ENCODE data around the gene BRD7.

Gene BRD7

GRCh38 chr16:50309527-50310307 is 59.1 kb downstream of the BRD7 start:
- Mint-ChIP-seq H3K27ac (peak overlapping the region; percentile 53), H3K27me3 (no peaks in the 10 kb centered on the region), H3K9me3 (no peaks in the 10 kb centered on the region), H3K36me3 (peaks cover 53% of the 10 kb centered on the region), H3K4me1 (peaks cover 13% of the 10 kb centered on the region), H3K4me3 (no peak overlapping the region)
- ATAC-seq, result no peak

GRCh38 chr16:50309156-50309526 is 59.6 kb downstream of the BRD7 start:
- Mint-ChIP-seq H3K4me3 (no peak overlapping the region), H3K9me3 (no peaks in the 10 kb centered on the region), H3K36me3 (peaks cover 54% of the 10 kb centered on the region), H3K27ac (peak overlapping the region; percentile 53), H3K27me3 (no peaks in the 10 kb centered on the region), H3K4me1 (peaks cover 13% of the 10 kb centered on the region)
- no peak for ATAC-seq

DNA sequence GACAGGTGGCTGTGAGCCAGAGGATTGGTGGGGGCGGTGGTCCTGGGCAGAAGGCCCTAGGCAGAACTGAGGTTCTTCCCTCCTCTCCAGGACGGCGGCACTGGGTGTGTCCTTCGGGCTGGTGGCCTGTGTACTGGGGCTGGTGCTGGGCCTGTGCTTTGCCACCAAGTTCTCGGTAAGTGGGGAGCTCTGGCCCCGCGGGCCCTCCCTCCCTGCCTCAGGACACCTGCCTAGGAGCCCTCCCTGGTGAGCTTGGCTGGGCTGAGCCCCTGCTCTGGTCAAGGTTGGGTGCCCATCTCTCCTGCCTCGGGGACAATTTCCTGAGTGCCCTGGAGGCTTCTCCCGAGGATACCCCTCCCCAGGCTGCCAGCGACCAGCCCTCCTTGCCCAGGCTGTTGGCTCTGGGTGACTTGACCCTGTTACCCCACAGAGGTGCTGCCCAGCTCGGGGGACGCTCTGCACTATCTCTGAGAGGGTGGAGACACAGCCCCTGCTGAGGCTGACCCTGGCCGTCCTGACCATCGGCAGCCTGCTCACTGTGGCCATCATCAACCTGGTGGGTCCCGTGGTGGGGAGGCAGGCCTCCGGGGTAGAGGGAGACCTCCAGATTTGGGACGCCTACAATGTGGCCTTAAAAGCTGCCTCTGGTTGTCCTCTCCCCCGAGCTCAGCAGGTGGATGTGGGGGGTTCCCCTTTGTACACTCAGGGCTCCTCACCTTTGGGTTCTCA is 60.4 kb downstream of the BRD7 start:
- Mint-ChIP-seq H3K27me3 (no peaks in the 10 kb centered on the region), H3K27ac (no peak overlapping the region), H3K4me1 (peaks cover 9% of the 10 kb centered on the region), H3K9me3 (no peaks in the 10 kb centered on the region), H3K4me3 (no peak overlapping the region), H3K36me3 (peaks cover 50% of the 10 kb centered on the region)
- no peak for ATAC-seq

DNA sequence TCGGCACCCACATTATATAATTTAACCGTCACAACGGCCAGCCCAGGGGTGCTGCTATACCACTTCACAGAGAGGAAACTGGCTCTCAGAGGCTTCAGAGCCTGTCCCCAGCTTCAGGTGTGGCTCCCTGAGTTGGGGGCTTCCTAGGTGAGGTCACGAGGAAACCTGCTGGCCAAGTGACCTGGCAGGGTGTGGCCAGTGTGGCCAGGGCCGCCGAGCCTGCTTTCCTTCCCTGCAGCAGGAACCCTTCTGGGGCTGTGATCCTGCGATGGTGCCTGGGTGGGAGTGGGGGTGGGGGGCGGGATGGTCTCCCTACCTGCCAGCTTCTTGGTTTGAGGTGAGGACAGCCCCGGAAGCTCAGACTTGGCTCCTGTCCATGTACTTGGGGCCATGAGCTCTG is 62.5 kb downstream of the BRD7 start:
- Mint-ChIP-seq H3K9me3 (no peaks in the 10 kb centered on the region), H3K4me1 (peaks cover 4% of the 10 kb centered on the region), H3K4me3 (no peak overlapping the region), H3K27ac (no peak overlapping the region), H3K27me3 (no peaks in the 10 kb centered on the region), H3K36me3 (peaks cover 50% of the 10 kb centered on the region)
- no peak for ATAC-seq

DNA sequence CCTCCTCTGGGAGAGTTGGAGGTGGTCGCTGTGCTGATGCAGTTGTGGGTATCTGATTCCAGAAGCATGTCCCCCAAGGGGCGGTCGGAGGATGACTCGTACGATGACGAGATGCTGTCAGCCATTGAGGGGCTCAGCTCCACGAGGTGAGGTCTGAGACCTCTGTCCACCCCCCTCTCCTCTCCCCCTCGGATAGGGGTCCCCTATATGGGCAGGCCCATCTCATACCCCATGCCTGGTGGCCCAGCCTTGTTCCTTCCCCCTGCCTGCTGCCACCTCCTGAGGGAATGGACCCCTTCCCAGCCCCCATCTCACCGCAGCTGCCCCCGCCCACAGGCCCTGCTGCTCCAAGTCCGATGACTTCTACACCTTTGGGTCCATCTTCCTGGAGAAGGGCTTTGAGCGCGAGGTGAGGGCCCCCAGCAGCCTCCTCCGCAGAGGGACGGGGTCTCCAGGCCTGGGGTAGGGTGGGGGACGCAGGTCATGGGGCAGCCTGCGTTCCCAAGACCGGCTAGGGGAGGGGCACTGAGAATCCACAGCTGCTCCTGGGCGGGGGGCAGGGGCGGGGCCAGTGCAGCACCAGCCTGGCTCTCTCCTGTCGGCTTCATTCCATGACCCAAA is 63.2 kb downstream of the BRD7 start:
- Mint-ChIP-seq H3K4me1 (peaks cover 4% of the 10 kb centered on the region), H3K36me3 (peaks cover 53% of the 10 kb centered on the region), H3K9me3 (no peaks in the 10 kb centered on the region), H3K4me3 (no peak overlapping the region), H3K27me3 (no peaks in the 10 kb centered on the region), H3K27ac (no peak overlapping the region)
- ATAC-seq, result peak; percentile 3

DNA sequence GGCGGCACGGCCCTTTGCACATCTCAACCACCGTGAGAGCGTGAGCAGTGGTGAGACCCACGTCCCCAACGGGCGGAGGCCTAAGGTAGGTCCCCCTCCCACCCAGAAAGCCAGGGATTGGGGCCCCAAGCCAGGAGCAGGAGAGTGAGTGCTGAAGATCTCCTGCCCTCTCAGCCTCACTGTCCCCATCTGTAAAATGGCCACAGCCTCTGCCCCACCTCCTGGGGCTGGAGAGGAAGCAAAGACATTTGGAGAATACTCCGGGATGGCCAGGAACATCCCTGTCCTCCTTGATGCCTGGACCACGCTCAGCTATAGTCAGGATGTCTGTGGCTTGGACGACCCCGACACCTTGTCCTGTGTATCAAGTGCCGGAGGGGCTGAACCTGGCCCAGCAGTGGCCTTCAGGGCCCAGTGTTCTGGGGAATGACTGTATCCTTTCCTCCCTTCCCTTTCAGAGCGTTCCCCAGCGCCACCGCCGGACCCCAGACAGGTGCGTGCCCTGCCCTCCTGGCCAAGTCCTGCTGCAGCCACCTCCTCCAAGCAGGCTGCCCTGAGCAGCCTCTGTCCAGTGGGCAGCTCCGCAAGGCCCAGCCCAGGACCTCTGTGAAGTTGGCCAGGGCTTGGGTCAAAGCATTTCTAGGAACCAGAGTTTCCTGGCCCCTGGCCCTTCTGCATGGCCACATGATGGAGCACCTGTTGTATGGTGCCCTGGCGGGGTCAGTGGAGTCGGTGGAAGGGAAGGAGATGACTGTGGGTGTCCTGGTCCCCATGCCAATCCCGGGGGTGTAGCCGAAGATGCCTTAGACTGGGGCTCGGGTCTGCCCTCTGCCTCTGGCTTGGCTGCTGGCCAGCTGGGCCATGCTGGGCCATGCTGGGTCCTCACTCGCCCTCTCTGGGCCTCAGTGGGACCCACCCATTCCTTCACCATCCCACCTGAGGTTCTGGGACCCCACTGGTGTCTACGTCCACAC is 64.0 kb downstream of the BRD7 start:
- H3K4me1 Mint-ChIP-seq, result peaks cover 4% of the 10 kb centered on the region

GRCh38 chr16:50303605-50304466 is 65.0 kb downstream of the BRD7 start:
- H3K4me3 Mint-ChIP-seq, result no peak overlapping the region
- H3K27ac Mint-ChIP-seq, result no peak overlapping the region
- no peak for ATAC-seq
- H3K9me3 Mint-ChIP-seq, result no peaks in the 10 kb centered on the region
- H3K4me1 Mint-ChIP-seq, result no peaks in the 10 kb centered on the region
- peaks cover 43% of the 10 kb centered on the region for H3K36me3 Mint-ChIP-seq
- H3K27me3 Mint-ChIP-seq, result no peaks in the 10 kb centered on the region

More for the DNA sequence above, 64.0 kb downstream of the BRD7 start:
- ATAC-seq, result no peak
- Mint-ChIP-seq H3K27me3 (no peaks in the 10 kb centered on the region), H3K36me3 (peaks cover 51% of the 10 kb centered on the region), H3K4me3 (no peak overlapping the region), H3K27ac (no peak overlapping the region), H3K9me3 (no peaks in the 10 kb centered on the region)

- peaks cover 47% of the 10 kb centered on the region for H3K36me3 Mint-ChIP-seq
- H3K9me3 Mint-ChIP-seq, result no peaks in the 10 kb centered on the region
- H3K4me1 Mint-ChIP-seq, result peaks cover 3% of the 10 kb centered on the region
- no peak overlapping the region for H3K4me3 Mint-ChIP-seq
- no peaks in the 10 kb centered on the region for H3K27me3 Mint-ChIP-seq
- no peak for ATAC-seq
- peak overlapping the region; percentile 57 for H3K27ac Mint-ChIP-seq
These were observed 65.7 kb downstream of the BRD7 start for GRCh38 chr16:50303041-50303604.

DNA sequence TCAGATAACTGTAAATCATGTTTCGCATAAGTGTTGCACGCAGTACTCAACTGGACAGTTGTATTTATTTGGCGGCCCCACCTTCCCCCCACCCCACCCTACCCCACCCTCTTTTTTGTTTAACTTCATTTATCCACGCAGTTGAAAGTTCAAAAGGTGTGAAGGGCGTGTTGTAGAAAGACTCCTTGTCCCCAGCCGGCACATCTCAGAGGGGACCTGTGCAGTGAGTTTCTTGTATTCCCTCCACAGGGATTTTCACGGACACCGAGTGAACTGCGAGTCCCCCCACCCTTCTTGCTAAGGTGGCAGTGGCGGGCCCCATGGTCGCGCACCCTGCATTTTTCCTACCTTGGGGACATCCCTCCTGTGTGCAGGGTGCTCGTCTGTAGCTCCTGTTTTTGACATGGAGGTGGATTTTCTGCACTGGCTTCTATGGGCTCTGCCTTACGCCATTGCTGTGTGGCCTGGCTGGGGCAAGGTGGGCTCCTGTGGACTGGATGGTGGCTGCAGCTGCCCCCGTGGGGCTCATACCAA is 66.2 kb downstream of the BRD7 start:
- Mint-ChIP-seq H3K36me3 (peaks cover 51% of the 10 kb centered on the region), H3K9me3 (no peaks in the 10 kb centered on the region), H3K27ac (peak overlapping the region; percentile 57), H3K27me3 (no peaks in the 10 kb centered on the region), H3K4me3 (no peak overlapping the region), H3K4me1 (peaks cover 7% of the 10 kb centered on the region)
- ATAC-seq, result no peak

- peaks cover 51% of the 10 kb centered on the region for H3K36me3 Mint-ChIP-seq
- H3K27me3 Mint-ChIP-seq, result no peaks in the 10 kb centered on the region
- no peaks in the 10 kb centered on the region for H3K9me3 Mint-ChIP-seq
- peaks cover 7% of the 10 kb centered on the region for H3K4me1 Mint-ChIP-seq
- ATAC-seq, result no peak
- H3K27ac Mint-ChIP-seq, result no peak overlapping the region
- no peak overlapping the region for H3K4me3 Mint-ChIP-seq
These were observed 66.9 kb downstream of the BRD7 start for GRCh38 chr16:50301626-50302471.

DNA sequence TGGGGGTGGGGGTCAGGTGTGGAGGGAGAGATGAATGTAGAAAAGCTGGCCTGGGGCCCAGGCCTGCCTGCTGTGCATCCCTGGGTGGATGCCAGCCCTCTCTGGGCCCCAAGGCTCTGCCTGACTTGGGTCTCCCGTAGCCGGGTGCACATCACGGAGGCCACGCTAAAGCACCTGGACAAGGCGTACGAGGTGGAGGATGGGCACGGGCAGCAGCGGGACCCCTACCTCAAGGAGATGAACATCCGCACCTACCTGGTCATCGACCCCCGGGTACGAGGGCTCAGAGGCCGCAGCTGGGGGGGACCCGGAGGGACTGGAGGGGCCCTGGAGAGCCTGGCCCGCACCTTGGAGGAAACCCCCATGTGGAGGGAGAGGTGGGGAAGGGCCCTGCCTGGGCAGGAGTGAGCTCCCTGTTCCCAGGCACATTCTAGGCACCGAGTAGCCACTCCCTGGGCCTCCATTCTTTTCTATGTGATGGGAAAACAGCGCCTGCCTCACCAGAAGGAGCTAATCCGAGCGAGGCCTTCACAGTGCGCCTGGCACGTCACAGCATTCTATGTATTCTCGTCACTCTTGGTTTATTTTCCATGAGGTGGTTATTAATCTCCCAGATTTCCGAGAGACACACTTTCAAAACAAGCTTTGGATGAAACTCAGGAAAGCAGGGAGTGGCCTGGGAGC is 67.7 kb downstream of the BRD7 start:
- Mint-ChIP-seq H3K4me3 (no peak overlapping the region), H3K27ac (no peak overlapping the region), H3K36me3 (peaks cover 53% of the 10 kb centered on the region), H3K27me3 (no peaks in the 10 kb centered on the region), H3K4me1 (peaks cover 7% of the 10 kb centered on the region), H3K9me3 (no peaks in the 10 kb centered on the region)
- no peak for ATAC-seq

DNA sequence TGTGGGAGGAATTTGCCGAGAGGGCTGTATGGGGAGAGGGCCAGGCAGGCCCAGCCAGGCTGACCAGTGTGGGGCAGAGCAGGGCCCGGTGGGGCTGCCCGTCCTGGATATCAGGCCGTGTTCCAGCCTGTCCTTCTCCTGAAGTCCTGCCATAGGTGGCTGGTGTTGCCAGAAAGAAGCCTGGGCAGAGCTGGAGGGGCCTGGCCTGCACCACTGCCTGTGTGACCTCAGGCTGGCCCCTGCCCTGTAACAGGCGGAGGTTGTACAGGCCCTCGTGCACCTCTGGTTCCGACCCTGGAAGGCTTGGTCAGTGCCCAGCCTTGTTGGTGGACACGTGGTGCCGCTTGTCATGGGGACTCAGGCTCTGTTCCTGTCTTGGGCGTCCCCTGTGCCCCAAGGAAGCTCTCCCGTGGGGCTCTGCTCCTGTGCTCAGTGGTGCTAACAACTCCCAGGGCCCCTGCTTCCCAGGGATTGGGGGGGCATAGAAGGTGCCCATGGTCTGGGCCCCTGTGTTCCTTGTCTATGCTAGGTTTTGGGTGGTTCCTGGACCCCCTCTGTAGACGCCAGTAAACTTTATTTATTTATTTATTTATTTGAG is 69.2 kb downstream of the BRD7 start:
- no peak overlapping the region for H3K4me3 Mint-ChIP-seq
- H3K36me3 Mint-ChIP-seq, result peaks cover 59% of the 10 kb centered on the region
- H3K9me3 Mint-ChIP-seq, result no peaks in the 10 kb centered on the region
- H3K4me1 Mint-ChIP-seq, result peaks cover 7% of the 10 kb centered on the region
- H3K27ac Mint-ChIP-seq, result no peak overlapping the region
- ATAC-seq, result no peak
- H3K27me3 Mint-ChIP-seq, result no peaks in the 10 kb centered on the region
